ENCODE results near the gene COL12A1. TPM values are rescaled to one million over a fixed set of nuclear protein-coding genes. Genes with fewer than 3 reads are reported as not detected.

COL12A1 gene
- total and polyA plus RNA-seq, 2 donors (not counting 1 experiment from before 2014, with no cell fraction given) = not detected

- Histone ChIP-seq H4K20me1 (ENCODE audit: control insufficient read depth, insufficient read depth, low read length, poor library complexity, severe bottlenecking) (no peaks in the 10 kb centered on the region), H3K36me3 (replicated peaks in 1 of 2; ENCODE audit: control extremely low read depth in 1 of 2, control insufficient read depth in 1 of 2, extremely low read depth in 1 of 2, insufficient read depth in 2 of 2, low read length in 1 of 2) (no peaks in the 10 kb centered on the region), H2AFZ (ENCODE audit: insufficient read depth, low read depth, low read length, poor library complexity, severe bottlenecking) (no peak overlapping the region), H3K27ac (ENCODE audit: low read length in 2 of 2) (no peak overlapping the region), H3K4me2 (replicated peaks; ENCODE audit: low read depth, low read length, poor library complexity, severe bottlenecking) (no peak overlapping the region), H3K9ac (ENCODE audit: low read length) (no peak overlapping the region), H3K4me1 (ENCODE audit: control insufficient read depth in 2 of 2, insufficient read depth in 2 of 2, low read length in 2 of 2) (no peaks in the 10 kb centered on the region), H3K9me3 (ENCODE audit: control extremely low read depth in 1 of 3, control insufficient read depth in 2 of 3, insufficient read depth in 1 of 3, low read length in 2 of 3) (no peaks in the 10 kb centered on the region), H3K27me3 (replicated peaks in 1 of 4; ENCODE audit: control extremely low read depth in 1 of 4, control insufficient read depth in 3 of 4, insufficient read depth in 4 of 4, low read length in 3 of 4) (peaks cover 0 to 6% (median 0%) of the 10 kb centered on the region in 4 experiments), H3K79me2 (ENCODE audit: control insufficient read depth, insufficient read depth, low read length) (no peaks in the 10 kb centered on the region), H3K4me3 (ENCODE audit: control extremely low read depth in 1 of 5, extremely low read depth in 1 of 5, insufficient read depth in 1 of 5, low read depth in 2 of 5, low read length in 4 of 5) (no peak overlapping the region)
- ChIA-PET CTCF (no interaction called here), POLR2A (no interaction called here)
- no peaks in the 10 kb centered on the region for H3K9me3 Mint-ChIP-seq (ENCODE audit: insufficient read depth)
- WGBS (ENCODE audit: insufficient coverage) = no CpG with 5 or more reads among the region's 4 CpGs
- no peak overlapping the region for H3K4me3 Mint-ChIP-seq
- intact Hi-C loops (cut with micrococcal nuclease) = no loop called here
- no peak for DNase-seq
- no peaks in the 10 kb centered on the region for H3K4me1 Mint-ChIP-seq
- no peak overlapping the region for H3K27ac Mint-ChIP-seq
- no peak for ATAC-seq (ENCODE audit: low read depth)
- H3K27me3 Mint-ChIP-seq = peaks cover 19% of the 10 kb centered on the region
- TF ChIP-seq EZH2 (IDR thresholded peaks at IDR 0.05; ENCODE audit: borderline replicate concordance, insufficient read depth, low read depth, low read length, poor library complexity, severe bottlenecking) = no peak
- TF ChIP-seq CTCF (IDR thresholded peaks at IDR 0.05) = no peak
These were observed 33.9 kb downstream of the COL12A1 start for GRCh38 chr6:75171986-75172385.

GRCh38 chr6:75171567-75171966 is 34.3 kb downstream of the COL12A1 start:
- no CpG with 5 or more reads among the region's 2 CpGs for WGBS (ENCODE audit: insufficient coverage)
- intact Hi-C loops (cut with micrococcal nuclease) = no loop called here

More at GRCh38 chr6:75171567-75171966, 34.3 kb downstream of the COL12A1 start:
- no peak for TF ChIP-seq EZH2 (IDR thresholded peaks at IDR 0.05; ENCODE audit: borderline replicate concordance, insufficient read depth, low read depth, low read length, poor library complexity, severe bottlenecking)
- no peak for TF ChIP-seq CTCF (IDR thresholded peaks at IDR 0.05)
- Histone ChIP-seq H3K9ac (ENCODE audit: low read length) (no peak overlapping the region), H3K79me2 (ENCODE audit: control insufficient read depth, insufficient read depth, low read length) (no peaks in the 10 kb centered on the region), H3K9me3 (ENCODE audit: control extremely low read depth in 1 of 3, control insufficient read depth in 2 of 3, insufficient read depth in 1 of 3, low read length in 2 of 3) (no peaks in the 10 kb centered on the region), H3K4me2 (replicated peaks; ENCODE audit: low read depth, low read length, poor library complexity, severe bottlenecking) (no peak overlapping the region), H3K4me1 (ENCODE audit: control insufficient read depth in 2 of 2, insufficient read depth in 2 of 2, low read length in 2 of 2) (no peaks in the 10 kb centered on the region), H3K4me3 (ENCODE audit: control extremely low read depth in 1 of 5, extremely low read depth in 1 of 5, insufficient read depth in 1 of 5, low read depth in 2 of 5, low read length in 4 of 5) (no peak overlapping the region), H3K27me3 (replicated peaks in 1 of 4; ENCODE audit: control extremely low read depth in 1 of 4, control insufficient read depth in 3 of 4, insufficient read depth in 4 of 4, low read length in 3 of 4) (peaks cover 0 to 6% (median 0%) of the 10 kb centered on the region in 4 experiments), H3K27ac (ENCODE audit: low read length in 2 of 2) (no peak overlapping the region), H3K36me3 (replicated peaks in 1 of 2; ENCODE audit: control extremely low read depth in 1 of 2, control insufficient read depth in 1 of 2, extremely low read depth in 1 of 2, insufficient read depth in 2 of 2, low read length in 1 of 2) (no peaks in the 10 kb centered on the region), H4K20me1 (ENCODE audit: control insufficient read depth, insufficient read depth, low read length, poor library complexity, severe bottlenecking) (no peaks in the 10 kb centered on the region), H2AFZ (ENCODE audit: insufficient read depth, low read depth, low read length, poor library complexity, severe bottlenecking) (no peak overlapping the region)
- Mint-ChIP-seq H3K4me1 (no peaks in the 10 kb centered on the region), H3K27ac (no peak overlapping the region), H3K9me3 (ENCODE audit: insufficient read depth) (no peaks in the 10 kb centered on the region), H3K4me3 (no peak overlapping the region), H3K27me3 (peaks cover 19% of the 10 kb centered on the region)
- ChIA-PET CTCF (no interaction called here), POLR2A (no interaction called here)
- no peak for DNase-seq
- ATAC-seq (ENCODE audit: low read depth) = no peak

All from B cell (primary cell).